NCI-H2171 (cell line): ENCODE measurements around the gene TEX51.

ENCODE experiments used
- DNase-seq: peaks from one replicate; lab custom pipeline; 2025; lab: John Stamatoyannopoulos, UW

TEX51 gene

GRCh38 chr2:126893606-126894005 lies 5.1 kb upstream of the TEX51 start:
- no peak for DNase-seq

- DNase-seq, result no peak
These were observed 4.6 kb upstream of the TEX51 start for GRCh38 chr2:126894082-126894481.

GRCh38 chr2:126894585-126895182 lies 4.0 kb upstream of the TEX51 start:
- DNase-seq, result no peak

GRCh38 chr2:126895336-126895735 lies 3.4 kb upstream of the TEX51 start:
- DNase-seq, result no peak

GRCh38 chr2:126896471-126896870 lies 2.2 kb upstream of the TEX51 start:
- DNase-seq, result no peak

GRCh38 chr2:126899616-126900185 lies 1.0 kb downstream of the TEX51 start:
- no peak for DNase-seq

GRCh38 chr2:126900646-126901319 lies 2.1 kb downstream of the TEX51 start:
- no peak for DNase-seq

- DNase-seq, result no peak
These were observed 2.8 kb downstream of the TEX51 start for GRCh38 chr2:126901459-126901858.

- no peak for DNase-seq
These were observed 3.6 kb downstream of the TEX51 start for GRCh38 chr2:126902152-126902835.

GRCh38 chr2:126902859-126903258 lies 4.2 kb downstream of the TEX51 start:
- DNase-seq, result no peak

- DNase-seq, result no peak
These were observed 7.3 kb downstream of the TEX51 start for GRCh38 chr2:126905991-126906390.

- no peak for DNase-seq
These were observed 8.1 kb downstream of the TEX51 start for GRCh38 chr2:126906781-126907180.

GRCh38 chr2:126907671-126908070 lies 9.0 kb downstream of the TEX51 start:
- no peak for DNase-seq

GRCh38 chr2:126908721-126909177 lies 10.1 kb downstream of the TEX51 start:
- DNase-seq, result no peak

- no peak for DNase-seq
These were observed 10.7 kb downstream of the TEX51 start for GRCh38 chr2:126909366-126909765.

- no peak for DNase-seq
These were observed 11.1 kb downstream of the TEX51 start for GRCh38 chr2:126909781-126910180.

GRCh38 chr2:126910637-126911036 lies 11.9 kb downstream of the TEX51 start:
- DNase-seq, result no peak

- no peak for DNase-seq
These were observed 12.6 kb downstream of the TEX51 start for GRCh38 chr2:126911111-126911796.

GRCh38 chr2:126912201-126912600 lies 13.5 kb downstream of the TEX51 start:
- DNase-seq, result no peak

- no peak for DNase-seq
These were observed 14.6 kb downstream of the TEX51 start for GRCh38 chr2:126913329-126913728.

- no peak for DNase-seq
These were observed 15.4 kb downstream of the TEX51 start for GRCh38 chr2:126913881-126914615.
